Right ventricle myocardium superior (tissue), 1 donor: ENCODE results near the gene PMEPA1. TPM values are rescaled to one million over a fixed set of nuclear protein-coding genes. Genes with fewer than 3 reads are reported as not detected.

ENCODE experiments used
- ATAC-seq: fragments of 200-7000 bp; cut with Tn5 transposase; one replicate; pipeline ENCODE4 v1.9.1; 2020; ENCODE audit warnings: mild to moderate bottlenecking; ENCODE audit not compliant: poor library complexity
- DNase-seq: peaks from one replicate; pipeline ENCODE4 v3.0.0-alpha.2; 2020
- intact Hi-C: fragments of 100-400 bp; cut with DNase I; formaldehyde crosslinking; loops from one replicate; pipeline ENCODE4 v1.11.2; 2022
- total RNA-seq: library from RNA; stranded (reverse); fragmentation: NEBNext Ultra II Directional; extraction: Animal tissue kit (Norgen Biotek cat#: 25700); gene quantifications from one replicate; pipeline ENCODE4 v1.2.1, GENCODE V29; 2021
- donor health status: DM: no; HTN: yes; CAD: no; lungs with severe emphysema.

Gene PMEPA1
- total RNA-seq, 1 donor from 2014 or later = 21.5 TPM

DNA sequence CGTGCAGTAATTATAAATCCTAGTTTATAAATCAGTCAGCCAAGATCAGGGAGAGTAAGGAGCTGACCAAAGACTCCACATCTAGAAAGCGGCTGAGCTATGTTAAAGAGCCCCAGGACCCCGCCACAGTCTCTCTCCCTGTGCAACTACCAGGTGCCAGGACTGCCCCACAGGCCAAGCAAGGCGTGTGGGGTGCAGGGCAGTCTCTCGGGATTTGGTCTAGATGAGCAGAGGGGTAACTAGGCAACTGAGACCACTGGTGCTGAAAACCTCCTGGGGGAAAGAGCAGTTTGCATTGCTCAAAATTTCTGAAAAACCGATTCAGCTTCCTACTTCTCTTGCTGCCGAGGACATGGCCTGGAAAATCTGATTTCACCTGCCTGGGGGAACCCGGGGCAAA is 10.4 kb downstream of the PMEPA1 start:
- intact Hi-C loops = no loop called here
- no peak for DNase-seq
- no peak for ATAC-seq

GRCh38 chr20:57698867-57699275 is 10.9 kb downstream of the PMEPA1 start:
- intact Hi-C loops = no loop called here
- DNase-seq (no peak), ATAC-seq (no peak)

DNA sequence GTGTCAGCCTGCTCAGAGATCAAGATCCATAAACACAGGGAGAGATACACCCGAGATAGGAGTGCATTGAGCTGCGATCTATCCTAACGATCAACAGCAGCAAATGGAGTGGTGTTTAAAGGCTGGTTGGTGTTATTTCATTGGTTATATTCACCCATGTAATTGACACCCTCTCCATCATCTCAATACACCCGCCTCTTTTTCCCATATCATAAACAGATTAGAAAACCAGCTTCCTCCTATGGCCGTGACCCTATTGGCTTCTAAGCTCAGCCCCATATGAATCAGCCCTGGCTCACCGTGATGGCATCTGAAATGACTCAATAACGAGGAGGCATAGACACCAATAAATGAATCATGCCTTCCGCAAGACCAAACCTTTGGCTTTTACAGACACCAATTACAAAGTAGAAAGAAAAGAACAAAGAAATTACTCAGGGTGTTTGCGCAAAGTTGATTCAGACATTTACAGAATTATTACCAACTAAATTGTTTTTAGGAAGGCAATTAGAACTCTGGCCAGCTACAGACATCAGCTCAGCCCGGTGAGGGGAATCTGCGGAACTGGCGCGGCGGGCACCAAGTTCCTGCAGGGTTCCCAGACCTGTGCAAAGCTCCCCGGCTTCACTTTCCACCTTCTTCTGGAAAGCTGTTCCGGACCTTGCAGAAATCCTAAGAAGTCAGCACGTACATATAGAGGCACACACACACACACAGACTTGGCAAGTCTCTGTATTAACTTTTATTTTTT is 11.5 kb downstream of the PMEPA1 start:
- intact Hi-C loops = no loop called here
- ATAC-seq (no peak), DNase-seq (no peak)

- no peak for ATAC-seq
- DNase-seq = no peak
- intact Hi-C loops = no loop called here
Observed at GRCh38 chr20:57697543-57697942, 12.3 kb downstream of the PMEPA1 start.

DNA sequence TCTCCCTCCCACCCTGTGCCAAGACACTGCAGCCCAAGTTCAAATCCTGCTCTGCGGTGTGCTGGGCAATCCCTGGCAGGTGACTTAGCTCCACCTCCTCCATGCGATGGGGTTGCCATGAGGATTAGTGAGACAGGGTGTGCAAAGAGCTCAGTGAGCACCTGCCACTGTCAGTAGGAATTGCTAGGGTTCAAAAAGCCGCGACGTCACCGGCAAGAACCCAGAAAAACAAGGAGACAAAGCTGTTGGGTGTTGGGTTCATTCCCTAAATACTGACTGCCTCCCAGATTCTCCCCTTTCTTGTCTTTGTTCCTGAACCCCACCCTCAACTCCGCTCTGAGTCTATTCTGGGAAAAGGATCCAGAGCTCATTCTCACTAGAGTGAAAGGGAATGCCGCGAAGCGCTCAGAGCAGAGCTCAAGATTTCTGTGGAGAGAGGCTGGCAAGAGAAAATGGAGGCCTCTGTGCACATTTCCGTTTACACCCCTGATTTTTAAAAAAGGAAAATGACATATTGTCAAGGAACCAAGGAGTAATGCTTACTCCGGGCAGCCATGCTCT is 13.3 kb downstream of the PMEPA1 start:
- no peak for DNase-seq
- no peak for ATAC-seq

GRCh38 chr20:57695940-57696339 is 13.9 kb downstream of the PMEPA1 start:
- no peak for DNase-seq
- ATAC-seq = no peak
- intact Hi-C loops = no loop called here

More for the DNA sequence above, 13.3 kb downstream of the PMEPA1 start:
- intact Hi-C loops = no loop called here

DNA sequence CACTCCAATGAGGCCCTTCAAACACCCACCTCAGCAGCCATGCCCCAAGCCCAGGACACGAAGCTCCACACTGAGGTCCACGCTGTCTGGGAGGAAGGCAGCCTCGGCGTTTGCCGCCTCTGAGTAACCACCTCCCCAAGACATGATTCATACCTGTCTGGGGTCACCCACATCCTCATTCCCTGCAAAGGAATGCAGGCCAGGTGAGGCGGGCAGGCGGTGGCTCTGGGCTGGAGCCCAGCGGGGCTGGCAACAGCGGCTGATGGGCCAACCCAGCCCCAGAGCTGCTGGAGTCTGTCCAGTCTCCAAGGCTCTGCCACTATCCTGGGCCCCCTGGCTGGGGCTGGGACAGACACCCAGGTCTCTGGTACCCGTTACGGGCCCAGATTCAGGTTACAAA is 14.8 kb downstream of the PMEPA1 start:
- DNase-seq (no peak), ATAC-seq (no peak)
- intact Hi-C loops = no loop called here

- DNase-seq (no peak), ATAC-seq (no peak)
- intact Hi-C loops = no loop called here
Observed at GRCh38 chr20:57694481-57694880, 15.3 kb downstream of the PMEPA1 start.

DNA sequence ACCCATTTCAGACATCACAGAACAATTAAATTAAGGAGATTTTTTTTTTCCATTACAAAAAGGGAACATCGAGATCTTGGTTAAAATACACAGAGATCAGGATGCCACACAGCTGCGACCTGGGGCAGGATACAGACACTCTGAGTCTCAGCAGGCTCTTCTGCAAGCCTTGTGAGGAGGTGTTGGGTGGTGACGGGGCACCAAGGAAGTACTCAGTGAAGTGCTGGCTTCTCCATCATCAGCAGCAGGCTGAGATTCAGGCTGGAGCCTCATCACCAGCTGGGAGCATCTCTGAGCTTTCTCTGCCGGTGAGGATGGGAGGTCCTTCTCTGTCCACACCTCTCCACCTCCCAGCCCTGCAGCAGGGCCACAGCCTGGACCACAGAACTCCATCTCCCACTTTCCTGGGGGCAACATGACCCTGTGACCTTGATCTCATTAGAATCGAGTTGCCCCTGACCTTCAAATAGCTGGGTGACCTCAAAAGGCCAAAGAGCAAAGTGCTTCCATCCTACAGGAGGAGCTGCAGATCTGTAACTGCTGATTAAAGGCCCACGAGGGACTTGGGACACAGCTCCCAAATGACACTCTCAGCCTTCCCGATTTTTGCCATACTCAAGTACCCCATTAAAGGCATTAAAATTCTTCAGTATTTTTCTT is 16.0 kb downstream of the PMEPA1 start:
- ATAC-seq (no peak), DNase-seq (no peak)
- intact Hi-C loops = no loop called here

DNA sequence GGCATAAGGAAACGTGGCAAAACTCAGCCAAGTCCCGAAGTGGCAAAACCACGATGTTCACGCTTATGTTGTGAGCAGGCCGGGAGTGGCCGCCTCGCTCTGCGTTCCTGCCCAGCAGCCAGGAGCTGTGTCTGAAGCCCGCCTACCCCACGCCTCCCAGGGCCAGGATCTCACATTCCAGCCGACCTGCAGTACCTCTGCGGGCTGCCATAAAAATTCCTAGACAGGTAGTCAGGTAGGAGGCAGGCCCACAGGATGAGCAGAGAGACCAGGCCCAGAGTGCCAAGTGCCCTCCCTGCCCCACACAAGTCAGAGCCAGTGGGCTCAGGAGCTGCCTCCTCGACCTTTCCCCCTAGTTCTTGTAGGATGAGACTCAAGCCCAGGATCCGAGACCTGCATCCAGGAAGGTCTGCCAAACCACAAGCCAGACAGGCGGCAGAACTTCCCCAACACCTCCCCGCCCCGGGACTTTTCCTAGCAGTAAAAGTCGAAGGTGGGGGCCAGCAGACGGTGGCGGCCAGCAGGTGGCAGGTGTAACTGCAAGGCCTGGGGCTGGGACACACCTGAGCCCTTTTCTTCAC is 16.7 kb downstream of the PMEPA1 start:
- ATAC-seq (no peak), DNase-seq (no peak)
- intact Hi-C loops = no loop called here

GRCh38 chr20:57692393-57692792 is 17.4 kb downstream of the PMEPA1 start:
- intact Hi-C loops = no loop called here
- no peak for ATAC-seq
- DNase-seq = no peak

GRCh38 chr20:57691699-57692098 is 18.1 kb downstream of the PMEPA1 start:
- ATAC-seq = no peak
- intact Hi-C loops = no loop called here
- no peak for DNase-seq

- intact Hi-C loops = no loop called here
- no peak for DNase-seq
- ATAC-seq = no peak
Observed at GRCh38 chr20:57690525-57690924, 19.3 kb downstream of the PMEPA1 start.

GRCh38 chr20:57689745-57690481 is 19.9 kb downstream of the PMEPA1 start:
- intact Hi-C loops = no loop called here
- DNase-seq (no peak), ATAC-seq (no peak)

- ATAC-seq = peak; percentile 48
- intact Hi-C loops = no loop called here
- peak; percentile 85 for DNase-seq
Observed at GRCh38 chr20:57688864-57689263, 21.0 kb downstream of the PMEPA1 start.

DNA sequence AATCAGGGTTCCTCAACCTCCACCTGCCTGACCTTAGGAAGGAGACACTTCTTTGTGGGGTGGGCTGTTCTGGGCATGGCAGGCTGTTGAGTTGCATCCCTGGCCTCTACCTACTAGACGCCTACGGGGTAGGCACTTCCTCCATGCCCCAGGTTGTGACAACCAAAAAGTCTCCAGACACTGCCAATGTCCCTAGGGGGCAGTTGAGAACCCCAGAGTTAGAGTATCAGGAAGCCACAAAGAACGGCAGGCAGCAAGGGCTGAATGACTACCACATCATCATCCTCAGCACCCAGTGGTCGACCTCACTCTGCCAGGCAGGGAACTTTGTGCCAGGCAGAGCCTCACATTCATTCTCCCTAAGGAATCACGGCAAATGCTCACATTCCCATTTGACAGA is 21.5 kb downstream of the PMEPA1 start:
- no peak for ATAC-seq
- no peak for DNase-seq

DNA sequence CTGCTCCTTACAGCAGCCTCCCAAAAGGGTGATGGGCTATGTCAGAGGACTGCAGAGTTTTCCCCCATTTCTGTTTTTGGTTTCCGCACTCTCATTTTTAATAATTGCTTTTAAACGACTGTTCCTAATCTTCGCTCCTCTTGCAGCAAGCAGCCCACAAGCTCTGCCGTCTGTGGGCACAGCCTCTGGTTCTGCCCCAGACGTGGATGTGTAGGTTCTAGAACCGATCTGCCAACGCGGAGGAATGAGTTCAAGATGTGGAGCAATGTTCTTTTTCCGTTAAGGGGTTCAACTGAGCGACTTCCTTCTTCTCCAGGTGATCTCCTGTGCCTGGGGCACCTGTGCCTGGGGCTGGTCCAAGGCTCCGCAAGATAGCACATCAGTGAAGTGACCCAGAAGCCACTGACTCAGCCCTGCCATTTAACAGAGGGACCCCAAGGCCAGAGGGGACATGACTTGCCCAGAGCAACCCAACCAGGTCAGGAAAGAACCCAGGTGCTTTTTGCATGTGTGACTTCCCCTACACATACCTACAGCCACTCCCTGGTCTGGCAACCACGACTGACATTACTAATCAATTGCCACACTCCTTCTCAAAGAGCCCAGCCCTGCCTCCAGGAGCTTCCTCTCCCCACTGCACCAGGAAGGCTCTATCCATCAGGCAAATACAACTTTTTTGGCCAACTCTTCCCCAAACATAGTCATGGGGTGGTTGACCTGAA is 22.7 kb downstream of the PMEPA1 start:
- DNase-seq (no peak), ATAC-seq (no peak)
- intact Hi-C loops = no loop called here

More for the DNA sequence above, 21.5 kb downstream of the PMEPA1 start:
- intact Hi-C loops = no loop called here

DNA sequence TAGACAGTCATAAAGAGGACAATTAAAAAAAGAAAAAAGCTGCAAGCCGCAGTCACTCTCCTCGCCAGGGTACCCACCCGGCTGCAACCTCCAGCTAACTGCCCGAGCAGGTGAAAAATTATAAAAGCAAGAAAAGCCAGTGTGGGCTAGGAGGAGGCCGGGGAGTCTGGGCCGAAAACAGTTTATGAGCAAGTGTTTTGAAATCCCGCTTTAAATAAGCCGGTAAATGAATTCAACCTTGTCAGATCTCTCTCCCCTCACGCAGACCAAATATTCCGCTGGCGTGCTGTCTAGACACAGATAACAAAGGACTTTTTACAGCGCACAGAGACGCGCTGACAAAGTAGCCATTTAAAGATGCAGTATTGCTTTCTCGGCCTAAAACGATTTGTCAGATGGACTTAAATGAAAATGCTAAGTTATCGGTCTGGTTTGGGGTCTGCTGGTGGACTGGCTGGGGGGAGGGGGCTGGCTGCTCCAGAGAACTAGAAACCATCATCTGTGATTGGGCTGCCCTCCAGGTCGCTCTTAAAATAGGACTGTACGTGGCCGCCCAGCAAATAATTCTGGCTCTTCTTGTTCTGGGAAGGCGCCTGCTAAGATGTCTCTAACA is 24.6 kb downstream of the PMEPA1 start:
- ATAC-seq = peak; percentile 71
- intact Hi-C loops = no loop called here
- no peak for DNase-seq
